Germinal center (tissue), 1 donor: ENCODE measurements around the gene MSH2.
"Not testable (repeated sequence)": the region's sequence is repeated elsewhere in the genome, so short reads cannot be mapped to it uniquely, and the experiment has no call there.

ENCODE experiments used
- DNase-seq: peaks from one replicate; pipeline ENCODE4 v3.0.0; 2012; ENCODE audit warnings: mixed read lengths, low spot score

The MSH2 gene

GRCh38 chr2:47407976-47408375, 5.0 kb downstream of the MSH2 start:
- not testable (repeated sequence) for DNase-seq

GRCh38 chr2:47414682-47415458, 11.9 kb downstream of the MSH2 start:
- no peak for DNase-seq

GRCh38 chr2:47420214-47420613, 17.3 kb downstream of the MSH2 start:
- no peak for DNase-seq

GRCh38 chr2:47420683-47421082, 17.7 kb downstream of the MSH2 start:
- not testable (repeated sequence) for DNase-seq

- no peak for DNase-seq
These were observed 19.1 kb downstream of the MSH2 start for GRCh38 chr2:47422016-47422415.

GRCh38 chr2:47422560-47422959, 19.6 kb downstream of the MSH2 start:
- no peak for DNase-seq

- DNase-seq, result no peak
These were observed 23.8 kb downstream of the MSH2 start for GRCh38 chr2:47426786-47427185.

- DNase-seq, result no peak
These were observed 26.8 kb downstream of the MSH2 start for GRCh38 chr2:47429795-47430194.

GRCh38 chr2:47433006-47433405, 30.1 kb downstream of the MSH2 start:
- DNase-seq, result not testable (repeated sequence)

GRCh38 chr2:47433445-47433844, 30.5 kb downstream of the MSH2 start:
- DNase-seq, result not testable (repeated sequence)

- peak; percentile 36 for DNase-seq
These were observed 34.3 kb downstream of the MSH2 start for GRCh38 chr2:47437287-47437686.

- no peak for DNase-seq
These were observed 35.1 kb downstream of the MSH2 start for GRCh38 chr2:47438106-47438505.

- DNase-seq, result no peak
These were observed 35.8 kb downstream of the MSH2 start for GRCh38 chr2:47438783-47439182.

- DNase-seq, result no peak
These were observed 48.8 kb downstream of the MSH2 start for GRCh38 chr2:47451790-47452189.

- no peak for DNase-seq
These were observed 49.8 kb downstream of the MSH2 start for GRCh38 chr2:47452761-47453160.

- not testable (repeated sequence) for DNase-seq
These were observed 51.9 kb downstream of the MSH2 start for GRCh38 chr2:47454818-47455217.

GRCh38 chr2:47455411-47455810, 52.5 kb downstream of the MSH2 start:
- DNase-seq, result no peak

GRCh38 chr2:47456851-47457250, 53.9 kb downstream of the MSH2 start:
- no peak for DNase-seq

GRCh38 chr2:47457268-47457667, 54.3 kb downstream of the MSH2 start:
- DNase-seq, result no peak

- no peak for DNase-seq
These were observed 56.1 kb downstream of the MSH2 start for GRCh38 chr2:47459021-47459420.

- no peak for DNase-seq
These were observed 57.8 kb downstream of the MSH2 start for GRCh38 chr2:47460766-47461165.

- DNase-seq, result no peak
These were observed 68.6 kb downstream of the MSH2 start for GRCh38 chr2:47471429-47472116.

- DNase-seq, result no peak
These were observed 76.9 kb downstream of the MSH2 start for GRCh38 chr2:47479863-47480262.

GRCh38 chr2:47483191-47483590, 80.2 kb downstream of the MSH2 start:
- DNase-seq, result no peak
